ENCODE measurements around the gene NTHL1. TPM values are rescaled to one million over a fixed set of nuclear protein-coding genes. Genes with fewer than 3 reads are reported as not detected.

NTHL1 gene
- total RNA-seq, 2 experiments from 2014 or later: 28.2 to 29.8 TPM

- no peak for ATAC-seq
- Mint-ChIP-seq H3K4me1 (ENCODE audit: low read depth) (no peaks in the 10 kb centered on the region), H3K36me3 (ENCODE audit: low read depth) (peaks cover 3% of the 10 kb centered on the region), H3K27me3 (no peaks in the 10 kb centered on the region), H3K4me3 (no peak overlapping the region), H3K27ac (no peak overlapping the region), H3K9me3 (no peaks in the 10 kb centered on the region)
- ChIA-PET POLR2A (no interaction called here), CTCF (no interaction called here)
- TF ChIP-seq, protein P1, sequence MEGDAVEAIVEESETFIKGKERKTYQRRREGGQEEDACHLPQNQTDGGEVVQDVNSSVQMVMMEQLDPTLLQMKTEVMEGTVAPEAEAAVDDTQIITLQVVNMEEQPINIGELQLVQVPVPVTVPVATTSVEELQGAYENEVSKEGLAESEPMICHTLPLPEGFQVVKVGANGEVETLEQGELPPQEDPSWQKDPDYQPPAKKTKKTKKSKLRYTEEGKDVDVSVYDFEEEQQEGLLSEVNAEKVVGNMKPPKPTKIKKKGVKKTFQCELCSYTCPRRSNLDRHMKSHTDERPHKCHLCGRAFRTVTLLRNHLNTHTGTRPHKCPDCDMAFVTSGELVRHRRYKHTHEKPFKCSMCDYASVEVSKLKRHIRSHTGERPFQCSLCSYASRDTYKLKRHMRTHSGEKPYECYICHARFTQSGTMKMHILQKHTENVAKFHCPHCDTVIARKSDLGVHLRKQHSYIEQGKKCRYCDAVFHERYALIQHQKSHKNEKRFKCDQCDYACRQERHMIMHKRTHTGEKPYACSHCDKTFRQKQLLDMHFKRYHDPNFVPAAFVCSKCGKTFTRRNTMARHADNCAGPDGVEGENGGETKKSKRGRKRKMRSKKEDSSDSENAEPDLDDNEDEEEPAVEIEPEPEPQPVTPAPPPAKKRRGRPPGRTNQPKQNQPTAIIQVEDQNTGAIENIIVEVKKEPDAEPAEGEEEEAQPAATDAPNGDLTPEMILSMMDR (IDR thresholded peaks at IDR 0.05): no peak
- intact Hi-C loops (cut with micrococcal nuclease): no loop called here
- no peak for DNase-seq
Observed at GRCh38 chr16:2061023-2061422, 13.4 kb upstream of the NTHL1 start.

GRCh38 chr16:2060346-2060745, 12.7 kb upstream of the NTHL1 start:
- Mint-ChIP-seq H3K9me3 (no peaks in the 10 kb centered on the region), H3K27me3 (no peaks in the 10 kb centered on the region), H3K36me3 (ENCODE audit: low read depth) (peaks cover 1% of the 10 kb centered on the region), H3K27ac (no peak overlapping the region), H3K4me3 (no peak overlapping the region), H3K4me1 (ENCODE audit: low read depth) (no peaks in the 10 kb centered on the region)
- DNase-seq (no peak), ATAC-seq (no peak)
- ChIA-PET CTCF (no interaction called here), POLR2A (interaction anchor here (0.6 kb wide), 1 partner anchor 10 kb away, joined by 3 read pairs; no protein-coding TSS in a partner anchor)
- TF ChIP-seq, protein P1 (IDR thresholded peaks at IDR 0.05): no peak
- intact Hi-C loops (cut with micrococcal nuclease): no loop called here

DNA sequence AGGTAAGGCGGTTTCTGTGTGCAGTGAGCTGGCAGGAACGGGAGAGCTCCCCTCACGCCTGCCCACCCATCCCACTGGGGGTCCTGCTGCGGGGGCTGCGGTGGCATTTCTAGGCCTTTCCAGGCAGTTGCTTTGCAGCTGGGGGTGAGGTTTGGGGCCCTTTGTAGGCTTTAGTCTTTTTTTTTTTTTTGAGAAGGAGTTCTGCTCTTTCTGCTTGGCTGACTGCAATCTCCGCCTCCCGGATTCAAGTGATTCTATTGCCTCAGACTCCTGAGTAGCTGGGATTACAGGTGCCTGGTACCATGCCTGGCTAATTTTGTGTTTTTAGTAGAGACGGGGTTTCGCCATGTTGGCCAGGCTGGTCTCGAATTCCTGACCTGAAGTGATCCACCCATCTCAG, 11.2 kb upstream of the NTHL1 start:
- ChIA-PET CTCF (interaction anchor here (0.7 to 2.1 kb wide), 2 partner anchors 82 to 188 kb away, joined by 3 to 6 read pairs; no protein-coding TSS in a partner anchor), POLR2A (interaction anchor here (0.7 kb wide), 1 partner anchor 130 kb away, joined by 3 read pairs; no protein-coding TSS in a partner anchor)
- H3K9me3 Mint-ChIP-seq: no peaks in the 10 kb centered on the region
- H3K27ac Mint-ChIP-seq: no peak overlapping the region
- H3K4me3 Mint-ChIP-seq: no peak overlapping the region
- intact Hi-C loops (cut with micrococcal nuclease): no loop called here
- H3K36me3 Mint-ChIP-seq (ENCODE audit: low read depth): peaks cover 1% of the 10 kb centered on the region
- TF ChIP-seq, protein P1 (IDR thresholded peaks at IDR 0.05): no peak
- ATAC-seq (no peak), DNase-seq (no peak)
- no peaks in the 10 kb centered on the region for H3K27me3 Mint-ChIP-seq
- H3K4me1 Mint-ChIP-seq (ENCODE audit: low read depth): no peaks in the 10 kb centered on the region

DNA sequence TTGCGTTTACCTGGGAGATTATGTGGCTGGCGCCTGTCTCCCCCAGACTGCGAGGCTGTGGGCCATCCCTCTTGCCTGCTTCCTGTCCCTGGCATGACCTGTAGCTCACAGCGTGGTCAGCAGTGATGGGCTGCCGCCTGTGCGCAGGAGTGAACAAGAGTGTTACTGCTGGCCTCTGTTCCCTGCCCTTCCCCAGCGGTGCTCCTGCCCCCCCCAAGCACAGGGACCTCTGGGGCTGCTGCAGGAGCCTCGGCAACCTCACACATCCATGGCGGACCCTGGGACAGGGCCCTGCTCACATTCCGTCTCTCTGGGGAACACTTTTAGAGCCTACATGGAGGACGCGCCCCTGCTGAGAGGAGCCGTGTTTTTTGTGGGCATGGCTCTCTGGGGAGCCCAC, 10.8 kb upstream of the NTHL1 start:
- intact Hi-C loops (cut with micrococcal nuclease): no loop called here
- Mint-ChIP-seq H3K27me3 (no peaks in the 10 kb centered on the region), H3K36me3 (ENCODE audit: low read depth) (peaks cover 6% of the 10 kb centered on the region), H3K4me3 (no peak overlapping the region), H3K4me1 (ENCODE audit: low read depth) (no peaks in the 10 kb centered on the region), H3K27ac (no peak overlapping the region), H3K9me3 (no peaks in the 10 kb centered on the region)
- ChIA-PET CTCF (interaction anchor here (2.1 kb wide), 1 partner anchor 82 kb away, joined by 6 read pairs; no protein-coding TSS in a partner anchor), POLR2A (no interaction called here)
- DNase-seq (no peak), ATAC-seq (no peak)
- TF ChIP-seq, protein P1 (IDR thresholded peaks at IDR 0.05): no peak

DNA sequence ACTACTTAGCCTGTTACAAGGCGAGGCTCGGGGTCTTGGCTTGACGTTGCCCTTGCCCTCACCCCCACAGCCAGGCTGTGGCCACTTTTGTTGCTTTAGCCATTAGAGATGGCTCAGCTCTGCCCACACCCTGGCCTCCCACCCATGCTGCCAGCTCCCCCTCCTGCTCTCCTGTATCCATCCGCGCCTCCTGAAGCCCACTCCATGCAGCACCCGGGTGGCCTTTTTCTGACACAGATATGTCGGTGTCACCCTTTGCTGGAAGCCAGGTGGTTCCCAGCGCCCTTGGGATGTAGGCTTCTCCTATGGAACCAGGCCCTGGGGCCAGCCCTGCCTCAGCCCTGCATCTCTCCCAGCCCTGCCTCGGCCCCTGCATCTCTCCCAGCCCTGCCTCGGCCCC, 9.8 kb upstream of the NTHL1 start:
- H3K27ac Mint-ChIP-seq: no peak overlapping the region
- no peak for DNase-seq
- H3K4me3 Mint-ChIP-seq: no peak overlapping the region
- no peak for ATAC-seq
- H3K9me3 Mint-ChIP-seq: no peaks in the 10 kb centered on the region
- CTCF ChIA-PET: interaction anchor here (2.1 kb wide), 1 partner anchor 83 kb away, joined by 6 read pairs; no protein-coding TSS in a partner anchor
- TF ChIP-seq, protein P1 (IDR thresholded peaks at IDR 0.05): no peak
- H3K27me3 Mint-ChIP-seq: no peaks in the 10 kb centered on the region
- POLR2A ChIA-PET: interaction anchor here (0.7 kb wide), 1 partner anchor 589 kb away, joined by 3 read pairs; no protein-coding TSS in a partner anchor
- H3K36me3 Mint-ChIP-seq (ENCODE audit: low read depth): peaks cover 6% of the 10 kb centered on the region
- intact Hi-C loops (cut with micrococcal nuclease): no loop called here
- H3K4me1 Mint-ChIP-seq (ENCODE audit: low read depth): no peaks in the 10 kb centered on the region
